Measurements from ENCODE around the gene GRM1.

GRCh38 chr6:146097586-146097985 is 68.7 kb downstream of the GRM1 start:
- TF ChIP-seq, protein P1, sequence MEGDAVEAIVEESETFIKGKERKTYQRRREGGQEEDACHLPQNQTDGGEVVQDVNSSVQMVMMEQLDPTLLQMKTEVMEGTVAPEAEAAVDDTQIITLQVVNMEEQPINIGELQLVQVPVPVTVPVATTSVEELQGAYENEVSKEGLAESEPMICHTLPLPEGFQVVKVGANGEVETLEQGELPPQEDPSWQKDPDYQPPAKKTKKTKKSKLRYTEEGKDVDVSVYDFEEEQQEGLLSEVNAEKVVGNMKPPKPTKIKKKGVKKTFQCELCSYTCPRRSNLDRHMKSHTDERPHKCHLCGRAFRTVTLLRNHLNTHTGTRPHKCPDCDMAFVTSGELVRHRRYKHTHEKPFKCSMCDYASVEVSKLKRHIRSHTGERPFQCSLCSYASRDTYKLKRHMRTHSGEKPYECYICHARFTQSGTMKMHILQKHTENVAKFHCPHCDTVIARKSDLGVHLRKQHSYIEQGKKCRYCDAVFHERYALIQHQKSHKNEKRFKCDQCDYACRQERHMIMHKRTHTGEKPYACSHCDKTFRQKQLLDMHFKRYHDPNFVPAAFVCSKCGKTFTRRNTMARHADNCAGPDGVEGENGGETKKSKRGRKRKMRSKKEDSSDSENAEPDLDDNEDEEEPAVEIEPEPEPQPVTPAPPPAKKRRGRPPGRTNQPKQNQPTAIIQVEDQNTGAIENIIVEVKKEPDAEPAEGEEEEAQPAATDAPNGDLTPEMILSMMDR (conservative IDR thresholded peaks at IDR 0.05 in 1 of 2, IDR thresholded peaks at IDR 0.05 in 1 of 2; ENCODE audit: low read depth in 1 of 2, low read length in 2 of 2): no peak
- no peak for TF ChIP-seq EZH2 (IDR thresholded peaks at IDR 0.05; ENCODE audit: low read length, missing control alignments)
